Coronary artery (tissue), 2 donors: ENCODE results near the gene IL17RE.

Experiments used
- DNase-seq: peaks from one replicate; pipeline ENCODE4 v3.0.0-alpha.2; 2017; ENCODE audit warnings: low spot score
- H3K27ac ChIP-seq, 2 donors: fragments of 200-600 bp; sonication (generic); one replicate each; pipeline ENCODE4 v1.5.1; 2016 to 2019
- H3K4me3 ChIP-seq: fragments of 200-600 bp; sonication (generic); 2 replicates; pipeline ENCODE4 v1.5.1; 2016; ENCODE audit warnings: mild to moderate bottlenecking, moderate library complexity
- TF ChIP-seq, protein P1 (sequence below): fragments of 200-600 bp; sonication (generic); IDR thresholded peaks from one replicate; pipeline ENCODE4 v1.5.1; 2019; ENCODE audit warnings: antibody characterized with exemption

Gene IL17RE

GRCh38 chr3:9916734-9917680 is 14.4 kb downstream of the IL17RE start, which contains the start of gene IL17RC:
TSS of gene IL17RC (plus strand) at chr3:9917098. CDS start at chr3:9917316, 218 bp downstream.
- H3K27ac ChIP-seq, result peak within 1 kb of the TSS; percentile 80 to 92
- peak; percentile 94 for DNase-seq
- TF ChIP-seq, protein P1, sequence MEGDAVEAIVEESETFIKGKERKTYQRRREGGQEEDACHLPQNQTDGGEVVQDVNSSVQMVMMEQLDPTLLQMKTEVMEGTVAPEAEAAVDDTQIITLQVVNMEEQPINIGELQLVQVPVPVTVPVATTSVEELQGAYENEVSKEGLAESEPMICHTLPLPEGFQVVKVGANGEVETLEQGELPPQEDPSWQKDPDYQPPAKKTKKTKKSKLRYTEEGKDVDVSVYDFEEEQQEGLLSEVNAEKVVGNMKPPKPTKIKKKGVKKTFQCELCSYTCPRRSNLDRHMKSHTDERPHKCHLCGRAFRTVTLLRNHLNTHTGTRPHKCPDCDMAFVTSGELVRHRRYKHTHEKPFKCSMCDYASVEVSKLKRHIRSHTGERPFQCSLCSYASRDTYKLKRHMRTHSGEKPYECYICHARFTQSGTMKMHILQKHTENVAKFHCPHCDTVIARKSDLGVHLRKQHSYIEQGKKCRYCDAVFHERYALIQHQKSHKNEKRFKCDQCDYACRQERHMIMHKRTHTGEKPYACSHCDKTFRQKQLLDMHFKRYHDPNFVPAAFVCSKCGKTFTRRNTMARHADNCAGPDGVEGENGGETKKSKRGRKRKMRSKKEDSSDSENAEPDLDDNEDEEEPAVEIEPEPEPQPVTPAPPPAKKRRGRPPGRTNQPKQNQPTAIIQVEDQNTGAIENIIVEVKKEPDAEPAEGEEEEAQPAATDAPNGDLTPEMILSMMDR, result no peak
- H3K4me3 ChIP-seq, result peak within 1 kb of the TSS; percentile 79

- Histone ChIP-seq H3K27ac (peak overlapping the region; percentile 80 to 92), H3K4me3 (peak overlapping the region; percentile 79)
- TF ChIP-seq, protein P1, result no peak
- DNase-seq, result no peak
These were observed 15.2 kb downstream of the IL17RE start for GRCh38 chr3:9917820-9918219.

- no peak for DNase-seq
- no peak overlapping the region for H3K27ac ChIP-seq
These were observed 15.8 kb downstream of the IL17RE start for GRCh38 chr3:9918261-9919038.

DNA sequence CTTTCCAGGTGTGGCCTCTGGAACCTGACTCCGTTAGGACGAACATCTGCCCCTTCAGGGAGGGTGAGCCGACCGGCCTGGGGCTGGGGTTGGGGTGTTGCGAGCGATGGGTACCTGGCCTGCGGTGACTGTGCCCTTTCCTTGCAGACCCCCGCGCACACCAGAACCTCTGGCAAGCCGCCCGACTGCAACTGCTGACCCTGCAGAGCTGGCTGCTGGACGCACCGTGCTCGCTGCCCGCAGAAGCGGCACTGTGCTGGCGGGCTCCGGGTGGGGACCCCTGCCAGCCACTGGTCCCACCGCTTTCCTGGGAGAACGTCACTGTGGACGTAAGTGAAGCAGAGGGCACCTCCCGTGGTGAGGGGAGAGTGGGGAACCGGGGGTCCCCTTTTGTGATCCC is 25.5 kb downstream of the IL17RE start:
- H3K4me3 ChIP-seq, result no peak overlapping the region
- no peak for DNase-seq
- TF ChIP-seq, protein P1, result no peak
- H3K27ac ChIP-seq, result no peak overlapping the region

More at GRCh38 chr3:9918261-9919038, 15.8 kb downstream of the IL17RE start:
- TF ChIP-seq, protein P1, result no peak
- H3K4me3 ChIP-seq, result no peak overlapping the region

- H3K4me3 ChIP-seq, result no peak overlapping the region
- TF ChIP-seq, protein P1, result no peak
- DNase-seq, result no peak
- H3K27ac ChIP-seq, result no peak overlapping the region
These were observed 28.3 kb downstream of the IL17RE start for GRCh38 chr3:9930804-9931418.

DNA sequence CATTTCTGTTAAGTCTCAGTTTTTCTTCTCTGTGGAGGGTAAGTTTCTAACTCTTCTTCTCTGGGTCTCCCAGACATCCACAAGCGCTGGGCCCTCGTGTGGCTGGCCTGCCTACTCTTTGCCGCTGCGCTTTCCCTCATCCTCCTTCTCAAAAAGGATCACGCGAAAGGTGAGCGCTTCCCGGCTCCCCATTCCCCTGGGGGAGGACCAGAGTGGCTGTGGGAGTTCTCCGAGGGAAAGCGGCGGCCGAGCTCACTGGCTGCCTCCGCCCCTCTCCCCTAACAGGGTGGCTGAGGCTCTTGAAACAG is 29.8 kb downstream of the IL17RE start:
- no peak for DNase-seq
- TF ChIP-seq, protein P1, result no peak
- peak overlapping the region; percentile 78 for H3K4me3 ChIP-seq
- peak overlapping the region; percentile 94 to 97 for H3K27ac ChIP-seq
